OCI-LY3 (cell line): Measurements from ENCODE around the gene RAPGEF2.
"Not testable (repeated sequence)": the region's sequence is repeated elsewhere in the genome, so short reads cannot be mapped to it uniquely, and the experiment has no call there.

ENCODE experiments used
- H2AFZ ChIP-seq: fragments of 200-600, 300-600 bp; shearing (Covaris generic); 2 replicates; pipeline ENCODE4 v1.6.0; 2014; ENCODE audit warnings: antibody characterized with exemption, low read depth, low read length
- H3K27ac ChIP-seq: fragments of 200-600, 300-600 bp; sonication (generic); 2 replicates; pipeline ENCODE4 v1.5.1; 2014; ENCODE audit warnings: mild to moderate bottlenecking, low read length, moderate library complexity, mixed read lengths
- H3K27me3 ChIP-seq: fragments of 200-600, 300-600 bp; sonication (generic); 2 replicates; pipeline ENCODE4 v1.6.1; 2014; ENCODE audit warnings: low read depth, low read length, mixed read lengths
- H3K36me3 ChIP-seq: fragments of 200-600, 300-600 bp; sonication (generic); replicated peaks from 2 replicates; pipeline ENCODE3; 2014; ENCODE audit warnings: low read depth, low read length, mixed read lengths
- H3K4me1 ChIP-seq: fragments of 300-600, 200-600 bp; sonication (generic); 2 replicates; pipeline ENCODE4 v1.6.1; 2014; ENCODE audit warnings: low read length, mixed read lengths
- H3K4me2 ChIP-seq: fragments of 200-600, 300-600 bp; sonication (generic); 2 replicates; pipeline ENCODE4 v1.6.1; 2014; ENCODE audit warnings: low read length, mixed read lengths
- H3K4me3 ChIP-seq: fragments of 300-600, 200-600 bp; sonication (generic); 2 replicates; pipeline ENCODE4 v1.5.1; 2014; ENCODE audit warnings: antibody characterized with exemption, mild to moderate bottlenecking, low read length, moderate library complexity
- H3K79me2 ChIP-seq: fragments of 300-600, 200-600 bp; shearing (Covaris generic); 2 replicates; pipeline ENCODE4 v1.6.1; 2014; ENCODE audit warnings: mild to moderate bottlenecking, low read length, mixed read lengths
- H3K9ac ChIP-seq: fragments of 300-600, 200-600 bp; shearing (Covaris generic); 2 replicates; pipeline ENCODE4 v1.6.0; 2014; ENCODE audit warnings: mild to moderate bottlenecking, low read length, moderate library complexity
- H3K9me3 ChIP-seq: fragments of 200-600, 300-600 bp; shearing (Covaris generic); 2 replicates; pipeline ENCODE4 v1.6.1; 2014; ENCODE audit warnings: low read length, mixed read lengths; ENCODE audit not compliant: insufficient read depth
- H4K20me1 ChIP-seq: fragments of 200-600, 300-600 bp; sonication (generic); 2 replicates; pipeline ENCODE4 v1.6.1; 2016; ENCODE audit warnings: low read length, mixed read lengths; ENCODE audit not compliant: insufficient read depth
- CTCF ChIP-seq: fragments of 200-600, 300-600 bp; sonication (generic); IDR thresholded peaks from 2 replicates; pipeline ENCODE4 v1.5.1; 2014; ENCODE audit warnings: antibody characterized with exemption, low read length, low read depth
- EZH2phosphoT487 ChIP-seq: fragments of 200-600 bp; shearing (Covaris generic); IDR thresholded peaks from 2 replicates; pipeline ENCODE4 v1.6.1; 2018; ENCODE audit warnings: antibody characterized with exemption, mixed run types, low read depth

Gene RAPGEF2

GRCh38 chr4:159178151-159178546 lies 75.3 kb downstream of the RAPGEF2 start:
- Histone ChIP-seq H3K79me2 (no peaks in the 10 kb centered on the region; the same call in 1 of the 2 replicates), H3K27me3 (peaks cover 50% of the 10 kb centered on the region), H3K9me3 (no peaks in the 10 kb centered on the region), H3K4me1 (peaks cover 48% of the 10 kb centered on the region), H3K4me3 (peak overlapping the region; percentile 66), H2AFZ (no peak overlapping the region), H3K36me3 (no peaks in the 10 kb centered on the region), H4K20me1 (peaks cover 32% of the 10 kb centered on the region), H3K4me2 (peak overlapping the region; percentile 74), H3K27ac (peak overlapping the region; percentile 35), H3K9ac (peak overlapping the region; percentile 32)
- no peak for TF ChIP-seq EZH2phosphoT487
- no peak for TF ChIP-seq CTCF

- peak overlapping the region; percentile 74 for H3K4me2 ChIP-seq
- H3K4me1 ChIP-seq: peaks cover 41% of the 10 kb centered on the region
- no peaks in the 10 kb centered on the region for H3K36me3 ChIP-seq
- peaks cover 39% of the 10 kb centered on the region for H3K27me3 ChIP-seq
- no peaks in the 10 kb centered on the region for H3K9me3 ChIP-seq
- H3K9ac ChIP-seq: no peak overlapping the region; the same call in 1 of the 2 replicates
- H3K79me2 ChIP-seq: no peaks in the 10 kb centered on the region; the same call in 1 of the 2 replicates
- no peak overlapping the region for H2AFZ ChIP-seq
- H3K27ac ChIP-seq: no peak overlapping the region
- TF ChIP-seq EZH2phosphoT487: no peak
- TF ChIP-seq CTCF: no peak
- peak overlapping the region; percentile 66 for H3K4me3 ChIP-seq
- H4K20me1 ChIP-seq: peaks cover 21% of the 10 kb centered on the region
Measured at GRCh38 chr4:159178979-159179969, 76.4 kb downstream of the RAPGEF2 start.

- H3K79me2 ChIP-seq, H2AFZ ChIP-seq, H3K9ac ChIP-seq, H3K9me3 ChIP-seq, H3K36me3 ChIP-seq, H3K4me3 ChIP-seq, H4K20me1 ChIP-seq, H3K27ac ChIP-seq, H3K4me2 ChIP-seq: not testable (repeated sequence)
- Histone ChIP-seq H3K4me1 (peaks cover 11% of the 10 kb centered on the region), H3K27me3 (peaks cover 12% of the 10 kb centered on the region)
Measured at GRCh38 chr4:159183885-159184605, 81.2 kb downstream of the RAPGEF2 start.

GRCh38 chr4:159185591-159186023 lies 82.7 kb downstream of the RAPGEF2 start:
- H3K4me3 ChIP-seq: no peak overlapping the region
- peaks cover 11% of the 10 kb centered on the region for H3K4me1 ChIP-seq
- H3K9ac ChIP-seq: no peak overlapping the region
- H3K79me2 ChIP-seq: no peaks in the 10 kb centered on the region
- no peak overlapping the region for H3K27ac ChIP-seq
- no peaks in the 10 kb centered on the region for H4K20me1 ChIP-seq
- no peaks in the 10 kb centered on the region for H3K9me3 ChIP-seq
- no peak overlapping the region for H3K4me2 ChIP-seq
- no peaks in the 10 kb centered on the region for H3K27me3 ChIP-seq
- no peaks in the 10 kb centered on the region for H3K36me3 ChIP-seq
- TF ChIP-seq EZH2phosphoT487: no peak
- no peak for TF ChIP-seq CTCF
- no peak overlapping the region for H2AFZ ChIP-seq
